Testis (tissue), 2 donors: Measurements from ENCODE around the gene CHRM4.

ENCODE experiments used
- POLR2A ChIP-seq: fragments of 450-650 bp; IDR thresholded peaks from one replicate; pipeline ENCODE4 v1.6.1; 2017; ENCODE audit warnings: antibody characterized with exemption, mild to moderate bottlenecking, moderate library complexity
- TF ChIP-seq, protein P1 (sequence below), 3 experiments: fragments of 450-650 bp in 2 of 3; fragments of 200-600 bp in 1 of 3; sonication (generic) in 1 of 3; IDR thresholded peaks; one replicate each; pipeline ENCODE4 v1.5.1; 2016 to 2019; ENCODE audit warnings: antibody characterized with exemption in 3 of 3, mild to moderate bottlenecking in 2 of 3, moderate library complexity in 1 of 3

DNA sequence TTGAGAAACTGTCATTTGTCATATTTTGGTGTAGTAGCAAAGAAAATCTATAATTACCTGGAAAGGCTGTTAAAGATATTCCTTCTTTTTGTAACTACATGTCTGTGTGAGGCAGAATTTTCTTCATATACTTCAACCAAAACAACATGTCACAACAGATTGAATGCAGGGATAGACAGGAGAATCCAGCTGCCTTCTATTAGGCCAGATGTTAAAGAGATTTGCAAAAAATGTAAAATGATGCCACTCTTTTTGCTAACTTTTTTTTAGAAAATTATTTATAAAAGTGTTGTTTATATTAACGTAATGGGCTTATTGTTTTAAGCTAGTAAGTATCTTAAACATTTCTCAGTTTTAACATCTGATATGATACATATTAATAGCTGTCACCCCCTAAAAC, 31.6 kb downstream of the CHRM4 start:
- TF ChIP-seq, protein P1, sequence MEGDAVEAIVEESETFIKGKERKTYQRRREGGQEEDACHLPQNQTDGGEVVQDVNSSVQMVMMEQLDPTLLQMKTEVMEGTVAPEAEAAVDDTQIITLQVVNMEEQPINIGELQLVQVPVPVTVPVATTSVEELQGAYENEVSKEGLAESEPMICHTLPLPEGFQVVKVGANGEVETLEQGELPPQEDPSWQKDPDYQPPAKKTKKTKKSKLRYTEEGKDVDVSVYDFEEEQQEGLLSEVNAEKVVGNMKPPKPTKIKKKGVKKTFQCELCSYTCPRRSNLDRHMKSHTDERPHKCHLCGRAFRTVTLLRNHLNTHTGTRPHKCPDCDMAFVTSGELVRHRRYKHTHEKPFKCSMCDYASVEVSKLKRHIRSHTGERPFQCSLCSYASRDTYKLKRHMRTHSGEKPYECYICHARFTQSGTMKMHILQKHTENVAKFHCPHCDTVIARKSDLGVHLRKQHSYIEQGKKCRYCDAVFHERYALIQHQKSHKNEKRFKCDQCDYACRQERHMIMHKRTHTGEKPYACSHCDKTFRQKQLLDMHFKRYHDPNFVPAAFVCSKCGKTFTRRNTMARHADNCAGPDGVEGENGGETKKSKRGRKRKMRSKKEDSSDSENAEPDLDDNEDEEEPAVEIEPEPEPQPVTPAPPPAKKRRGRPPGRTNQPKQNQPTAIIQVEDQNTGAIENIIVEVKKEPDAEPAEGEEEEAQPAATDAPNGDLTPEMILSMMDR (IDR thresholded peaks at IDR 0.05), result no peak
- TF ChIP-seq POLR2A, result no peak
